ENCODE results near the gene TTC3.
"Not testable (repeated sequence)": the region's sequence is repeated elsewhere in the genome, so short reads cannot be mapped to it uniquely, and the experiment has no call there.

The TTC3 gene, protein sequence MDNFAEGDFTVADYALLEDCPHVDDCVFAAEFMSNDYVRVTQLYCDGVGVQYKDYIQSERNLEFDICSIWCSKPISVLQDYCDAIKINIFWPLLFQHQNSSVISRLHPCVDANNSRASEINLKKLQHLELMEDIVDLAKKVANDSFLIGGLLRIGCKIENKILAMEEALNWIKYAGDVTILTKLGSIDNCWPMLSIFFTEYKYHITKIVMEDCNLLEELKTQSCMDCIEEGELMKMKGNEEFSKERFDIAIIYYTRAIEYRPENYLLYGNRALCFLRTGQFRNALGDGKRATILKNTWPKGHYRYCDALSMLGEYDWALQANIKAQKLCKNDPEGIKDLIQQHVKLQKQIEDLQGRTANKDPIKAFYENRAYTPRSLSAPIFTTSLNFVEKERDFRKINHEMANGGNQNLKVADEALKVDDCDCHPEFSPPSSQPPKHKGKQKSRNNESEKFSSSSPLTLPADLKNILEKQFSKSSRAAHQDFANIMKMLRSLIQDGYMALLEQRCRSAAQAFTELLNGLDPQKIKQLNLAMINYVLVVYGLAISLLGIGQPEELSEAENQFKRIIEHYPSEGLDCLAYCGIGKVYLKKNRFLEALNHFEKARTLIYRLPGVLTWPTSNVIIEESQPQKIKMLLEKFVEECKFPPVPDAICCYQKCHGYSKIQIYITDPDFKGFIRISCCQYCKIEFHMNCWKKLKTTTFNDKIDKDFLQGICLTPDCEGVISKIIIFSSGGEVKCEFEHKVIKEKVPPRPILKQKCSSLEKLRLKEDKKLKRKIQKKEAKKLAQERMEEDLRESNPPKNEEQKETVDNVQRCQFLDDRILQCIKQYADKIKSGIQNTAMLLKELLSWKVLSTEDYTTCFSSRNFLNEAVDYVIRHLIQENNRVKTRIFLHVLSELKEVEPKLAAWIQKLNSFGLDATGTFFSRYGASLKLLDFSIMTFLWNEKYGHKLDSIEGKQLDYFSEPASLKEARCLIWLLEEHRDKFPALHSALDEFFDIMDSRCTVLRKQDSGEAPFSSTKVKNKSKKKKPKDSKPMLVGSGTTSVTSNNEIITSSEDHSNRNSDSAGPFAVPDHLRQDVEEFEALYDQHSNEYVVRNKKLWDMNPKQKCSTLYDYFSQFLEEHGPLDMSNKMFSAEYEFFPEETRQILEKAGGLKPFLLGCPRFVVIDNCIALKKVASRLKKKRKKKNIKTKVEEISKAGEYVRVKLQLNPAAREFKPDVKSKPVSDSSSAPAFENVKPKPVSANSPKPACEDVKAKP (N-terminal part only)

DNA sequence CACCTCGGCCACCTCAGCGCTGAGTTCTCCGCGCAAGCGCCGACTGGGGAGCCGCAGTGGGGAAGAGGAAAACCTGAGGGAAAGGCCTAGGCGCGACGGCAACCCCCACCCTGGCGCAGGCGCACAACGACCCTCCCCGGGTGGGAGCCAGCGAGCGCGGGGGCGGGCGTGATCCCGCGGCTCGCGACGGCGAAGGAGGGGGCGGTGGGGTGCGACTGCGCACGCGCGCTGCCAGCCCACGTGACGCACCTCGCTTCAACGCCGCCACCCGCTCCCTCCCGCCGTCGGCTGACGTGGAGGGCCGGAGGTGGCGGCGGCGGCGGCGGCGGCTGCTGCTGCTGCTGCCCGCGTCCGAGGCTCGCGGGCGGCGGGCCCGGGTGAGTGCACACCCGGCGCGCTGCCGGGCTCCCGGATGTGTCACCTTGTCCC is at the start of gene TTC3, which contains the start of gene PIGP:
Gene TTC3, plus strand, starts transcription at position 267 of the 429 bp plus-strand sequence. CDS start 14,004 bp downstream, outside the sequence.
Gene PIGP, minus strand, starts transcription at position 84 of the 429 bp plus-strand sequence. CDS start 556 bp downstream, outside the sequence.
- no peak for DNase-seq (ENCODE audit: low read depth, low spot score)

DNA sequence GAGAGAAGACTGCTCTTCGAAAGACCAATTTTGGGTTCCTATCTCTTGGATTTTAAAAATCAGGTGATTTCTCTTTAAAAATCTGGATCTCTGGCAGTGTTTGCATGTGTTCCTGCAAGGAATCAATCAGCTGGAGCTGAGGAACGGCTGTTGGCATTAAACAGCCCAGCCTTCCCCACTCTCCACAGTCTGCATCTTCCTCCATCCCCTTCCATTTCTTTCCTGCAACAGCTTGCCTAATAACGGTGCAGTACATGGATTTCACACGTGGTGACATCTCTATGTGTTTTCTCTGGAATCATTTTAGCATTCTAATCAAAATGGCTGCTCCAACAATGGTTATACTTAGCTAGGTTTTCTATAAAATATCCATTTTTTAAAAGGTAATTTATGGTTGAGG is 46.6 kb upstream of the TTC3 start:
- no peak for DNase-seq (ENCODE audit: low read depth, low spot score)

DNA sequence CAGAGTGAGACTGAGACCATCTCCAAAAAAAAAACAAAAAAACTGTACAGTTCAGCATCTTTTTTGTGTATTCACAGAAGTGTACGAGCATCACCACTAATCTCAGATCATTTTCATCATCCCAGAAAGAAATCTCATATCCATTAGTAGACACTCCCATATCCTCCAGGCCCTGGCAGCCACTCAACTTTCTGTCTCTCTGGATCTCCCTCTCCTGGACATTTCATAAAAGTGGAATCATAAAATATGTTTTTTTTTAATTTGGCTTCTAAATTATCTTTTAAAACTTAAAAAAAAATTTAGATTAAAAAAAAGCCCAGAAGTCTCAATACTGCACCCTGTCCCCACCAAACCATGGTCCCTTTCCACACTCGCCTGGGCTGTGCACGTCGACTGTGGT is 44.5 kb upstream of the TTC3 start:
- DNase-seq (ENCODE audit: low read depth, low spot score): no peak

DNA sequence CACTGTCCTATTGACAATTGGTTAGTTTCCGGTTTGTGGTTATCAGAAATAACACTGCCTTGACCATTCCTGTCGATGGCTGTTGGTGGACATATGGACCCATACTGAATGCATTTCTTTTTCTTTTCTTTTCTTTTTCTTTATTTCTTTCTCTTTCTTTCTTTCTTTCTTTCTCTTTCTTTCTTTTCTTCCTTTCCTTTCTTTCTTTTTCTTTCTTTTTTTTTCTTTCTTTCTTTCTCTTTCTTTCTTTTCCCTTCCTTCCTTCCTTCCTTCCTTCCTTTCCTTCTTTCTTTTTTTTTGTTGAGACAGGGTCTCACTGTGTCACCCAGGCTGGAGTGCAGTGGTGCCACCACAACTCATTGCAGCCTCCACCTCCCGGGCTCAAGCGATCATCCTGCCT is 42.2 kb upstream of the TTC3 start:
- no peak for DNase-seq (ENCODE audit: low read depth, low spot score)

DNA sequence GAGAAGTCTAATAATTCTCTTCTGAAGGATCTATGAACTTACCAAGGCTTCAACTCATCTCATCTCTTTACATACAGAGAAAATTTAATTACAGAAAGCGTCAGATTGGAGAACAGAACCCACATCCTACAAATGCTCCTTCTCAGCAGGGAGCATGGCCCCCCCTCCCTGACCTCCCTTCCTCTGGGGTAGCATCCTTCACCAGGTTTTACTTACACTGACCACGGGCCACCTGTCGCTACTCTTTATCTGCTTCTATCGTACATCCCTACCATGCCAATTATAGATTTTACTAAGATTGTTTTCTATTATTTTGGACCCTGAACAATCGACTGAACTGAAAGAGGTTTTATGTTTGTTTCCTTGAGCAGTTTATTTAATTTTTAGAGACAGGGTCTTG is 40.8 kb upstream of the TTC3 start:
- no peak for DNase-seq (ENCODE audit: low read depth, low spot score)

DNA sequence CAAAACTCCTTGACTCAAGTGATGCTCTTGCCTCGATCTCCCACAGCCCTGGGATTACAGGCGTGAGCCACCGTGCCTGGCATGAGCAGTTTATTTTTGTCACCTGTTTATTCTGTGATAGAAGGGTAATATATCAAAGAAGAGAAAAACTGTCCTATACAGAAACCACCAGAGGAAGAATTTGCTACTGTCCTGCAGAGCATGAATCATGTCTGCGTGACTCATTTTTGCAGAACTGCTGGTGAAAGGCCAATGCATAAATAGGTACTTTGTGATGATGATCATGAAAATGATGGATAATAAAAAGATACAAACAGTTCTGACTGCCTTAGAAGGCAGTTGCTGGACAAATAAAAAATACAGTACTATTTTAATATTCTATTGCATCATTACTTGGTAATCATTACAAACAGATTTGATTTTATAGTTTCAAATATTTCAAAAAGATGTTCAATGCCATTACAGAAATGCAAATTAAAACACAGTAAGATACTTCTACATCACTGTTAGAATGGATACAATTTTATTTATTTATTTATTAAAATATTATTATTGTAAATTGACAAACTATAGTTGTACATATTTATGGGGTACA is 40.1 kb upstream of the TTC3 start:
- no peak for DNase-seq (ENCODE audit: low read depth, low spot score)

DNA sequence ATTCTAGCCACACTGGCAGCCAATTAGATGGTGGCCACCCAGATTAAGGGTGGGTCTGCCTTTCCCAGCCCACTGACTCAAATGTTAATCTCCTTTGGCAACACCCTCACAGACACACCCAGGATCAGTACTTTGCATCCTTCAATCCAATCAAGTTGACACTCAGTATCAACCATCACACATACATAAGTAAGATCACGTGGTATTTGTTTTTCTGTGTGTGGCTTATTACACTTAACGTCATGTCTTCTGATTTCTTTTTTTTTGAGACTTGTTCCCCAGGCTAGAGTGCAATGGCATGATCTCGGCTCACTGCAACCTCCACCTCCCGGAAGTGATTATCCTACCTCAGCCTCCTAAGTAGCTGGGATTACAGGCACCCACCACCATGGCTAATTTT is 38.7 kb upstream of the TTC3 start:
- DNase-seq (ENCODE audit: low read depth, low spot score): not testable (repeated sequence)

DNA sequence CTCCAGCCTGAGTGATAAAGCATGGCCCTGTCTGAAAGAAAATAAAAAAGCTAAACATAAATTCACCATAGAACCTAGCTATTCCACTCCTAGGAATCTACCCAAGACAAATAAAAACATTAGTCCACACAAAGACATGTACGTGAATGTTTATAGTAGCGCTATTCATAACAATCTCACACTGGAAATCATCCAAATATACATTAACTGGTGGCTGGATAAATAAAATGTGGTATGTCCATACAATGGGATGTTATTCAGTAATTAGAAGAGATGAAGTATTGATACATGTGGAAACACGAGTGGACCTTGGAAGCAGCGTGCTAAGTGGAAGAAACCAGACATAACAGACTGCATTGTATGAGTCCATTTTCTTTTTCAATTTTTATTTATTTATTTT is 36.9 kb upstream of the TTC3 start:
- DNase-seq (ENCODE audit: low read depth, low spot score): no peak

DNA sequence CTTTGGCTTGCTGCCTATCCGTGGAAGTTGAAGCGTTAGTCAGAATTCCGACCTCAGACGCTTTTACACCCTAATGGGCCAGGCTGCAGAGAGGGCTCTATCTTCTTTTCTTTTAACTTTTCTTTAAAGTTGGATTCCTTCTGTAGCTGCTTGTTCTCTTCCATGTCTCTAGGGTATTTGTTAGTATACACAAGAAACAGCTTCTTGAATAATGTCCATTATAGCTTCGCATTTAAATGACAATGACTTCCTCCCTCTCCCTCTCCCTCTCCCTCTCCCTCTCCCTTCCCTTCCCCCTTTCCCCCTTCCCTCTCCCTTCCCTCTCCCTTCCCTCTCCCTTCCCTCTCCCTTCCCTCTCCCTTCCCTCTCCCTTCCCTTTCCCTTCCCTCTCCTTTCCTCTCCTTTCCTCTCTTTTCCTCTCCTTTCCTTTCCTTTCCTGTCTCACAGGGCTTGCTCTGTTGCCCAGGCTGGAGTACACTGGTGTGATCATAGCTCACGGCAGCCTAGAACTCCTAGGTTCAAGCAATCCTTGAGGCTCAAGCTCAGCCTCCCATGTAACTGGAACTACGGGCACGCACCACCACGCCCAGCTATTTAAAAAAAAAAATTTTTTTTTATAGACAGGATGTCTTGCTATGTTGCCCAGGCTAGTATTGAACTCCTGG is 33.5 kb upstream of the TTC3 start:
- DNase-seq (ENCODE audit: low read depth, low spot score): no peak

DNA sequence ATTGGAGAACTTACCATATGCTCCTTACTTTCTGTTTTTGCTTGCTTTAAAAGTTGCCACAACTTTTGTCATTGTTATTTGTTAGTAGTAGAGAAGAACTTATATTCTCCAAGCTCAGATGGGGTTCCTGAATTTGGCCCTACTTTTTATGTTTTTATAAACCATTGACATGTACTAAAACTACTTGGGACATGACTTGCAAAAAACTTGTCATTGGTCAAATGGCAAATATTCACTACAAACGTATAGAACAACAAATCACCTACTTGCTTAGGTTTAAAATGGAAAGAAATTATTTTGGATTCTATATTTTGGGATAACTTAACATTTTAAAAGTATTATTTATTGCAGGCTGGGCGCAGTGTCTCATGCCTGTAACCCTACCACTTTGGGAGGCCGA is 32.8 kb upstream of the TTC3 start:
- no peak for DNase-seq (ENCODE audit: low read depth, low spot score)

DNA sequence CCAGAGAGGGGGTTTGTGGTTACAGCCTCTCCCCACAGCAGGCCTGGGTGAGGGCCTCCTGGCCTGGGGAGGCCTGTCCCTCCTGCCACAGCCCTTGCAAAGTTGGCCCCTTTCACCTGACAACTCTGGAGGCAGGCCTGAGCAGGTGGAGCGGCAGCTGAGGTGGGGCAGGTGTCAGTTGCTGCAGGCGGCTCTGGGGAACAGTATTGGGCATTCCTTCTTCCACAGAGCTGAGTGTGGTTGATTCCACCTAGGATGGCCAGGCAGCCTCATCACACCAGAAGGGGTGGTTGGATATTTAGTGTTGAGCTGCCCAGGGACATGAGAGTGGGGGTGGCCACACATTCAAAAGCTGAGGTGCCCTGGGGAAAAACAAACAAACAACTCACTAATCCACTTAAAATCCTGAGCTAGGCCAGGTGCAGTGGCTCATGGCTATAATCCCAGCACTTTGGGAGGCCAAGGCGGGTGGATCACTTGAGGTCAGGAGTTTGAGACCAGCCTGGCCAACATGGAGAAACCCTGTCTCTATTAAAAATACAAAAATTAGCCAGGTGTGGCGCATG is 31.3 kb upstream of the TTC3 start:
- no peak for DNase-seq (ENCODE audit: low read depth, low spot score)

DNA sequence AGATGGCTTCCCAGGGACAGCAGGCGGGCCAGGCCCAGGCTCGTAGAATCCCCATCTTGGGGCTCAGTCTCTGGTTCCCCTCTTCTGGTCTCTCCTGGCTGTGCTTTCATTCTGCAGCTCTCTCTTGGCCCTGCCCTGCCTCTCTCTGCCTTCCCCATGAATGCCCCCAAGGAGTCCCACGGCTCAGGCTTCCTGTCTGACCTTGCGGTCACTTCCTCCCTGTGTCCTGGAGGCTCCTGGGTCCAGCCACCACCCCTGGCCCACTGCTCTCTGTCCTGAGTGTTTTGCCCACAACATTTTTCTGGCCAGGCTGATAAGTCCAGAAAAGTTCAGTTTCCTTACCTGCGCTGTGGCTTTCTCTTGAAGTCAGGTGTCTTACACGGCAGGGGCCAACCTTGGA is 29.2 kb upstream of the TTC3 start:
- no peak for DNase-seq (ENCODE audit: low read depth, low spot score)

DNA sequence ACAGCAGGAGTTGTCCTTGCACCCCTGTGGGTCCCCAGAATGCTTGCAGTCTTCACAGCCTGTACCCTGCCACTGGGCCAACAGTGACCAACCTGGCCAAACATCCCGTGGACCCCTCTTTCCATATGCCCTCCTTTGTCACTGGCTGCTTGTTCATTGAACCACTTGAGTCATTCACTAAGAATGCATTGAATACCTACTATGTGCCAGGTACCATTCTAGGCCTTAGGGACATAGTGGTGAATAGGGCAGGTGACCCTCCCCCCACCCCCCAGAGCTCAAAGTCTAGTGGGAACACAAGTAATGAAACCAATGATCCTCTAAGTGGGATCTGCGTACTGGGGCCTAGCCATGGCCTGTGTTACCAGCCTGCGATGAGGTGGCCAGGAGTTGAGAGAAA is 28.4 kb upstream of the TTC3 start:
- DNase-seq (ENCODE audit: low read depth, low spot score): no peak

DNA sequence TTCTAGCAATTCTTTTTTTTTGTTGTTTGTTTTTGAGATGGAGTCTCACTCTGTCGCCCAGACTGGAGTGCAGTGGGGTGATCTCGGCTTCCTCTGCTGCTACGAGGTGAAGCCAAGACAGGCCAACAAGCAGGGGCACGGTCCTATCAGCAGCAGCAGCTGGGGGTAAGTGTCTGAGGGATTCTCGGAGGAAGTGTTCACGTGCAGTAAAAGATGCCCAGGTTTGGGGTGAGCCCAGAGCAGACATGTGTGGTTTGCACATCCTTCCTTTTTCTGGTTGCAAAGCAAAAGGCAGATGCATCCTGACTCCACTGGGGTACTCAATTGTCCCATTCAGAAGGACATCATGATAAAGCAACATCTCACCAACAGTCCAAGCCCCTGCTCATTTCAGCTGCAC is 27.9 kb upstream of the TTC3 start:
- no peak for DNase-seq (ENCODE audit: low read depth, low spot score)

DNA sequence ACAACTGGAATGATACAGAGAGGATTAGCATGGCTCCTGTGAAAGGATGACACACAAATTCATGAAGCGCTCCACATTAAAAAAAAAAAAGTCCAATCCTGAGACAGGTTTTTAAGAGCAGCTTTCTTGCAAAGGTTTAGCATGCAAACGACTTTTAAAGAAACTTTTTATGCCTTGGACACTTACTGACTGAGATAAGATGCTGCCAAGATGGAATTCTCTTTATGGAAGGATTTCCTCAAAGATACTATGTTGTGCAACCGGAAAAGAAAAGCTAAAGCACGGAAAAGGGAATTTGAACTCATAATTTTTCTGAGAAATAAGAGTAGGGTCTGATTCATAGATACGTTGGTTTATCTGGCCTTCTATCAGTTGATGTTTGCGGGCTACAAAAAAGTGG is 27.5 kb upstream of the TTC3 start:
- no peak for DNase-seq (ENCODE audit: low read depth, low spot score)

DNA sequence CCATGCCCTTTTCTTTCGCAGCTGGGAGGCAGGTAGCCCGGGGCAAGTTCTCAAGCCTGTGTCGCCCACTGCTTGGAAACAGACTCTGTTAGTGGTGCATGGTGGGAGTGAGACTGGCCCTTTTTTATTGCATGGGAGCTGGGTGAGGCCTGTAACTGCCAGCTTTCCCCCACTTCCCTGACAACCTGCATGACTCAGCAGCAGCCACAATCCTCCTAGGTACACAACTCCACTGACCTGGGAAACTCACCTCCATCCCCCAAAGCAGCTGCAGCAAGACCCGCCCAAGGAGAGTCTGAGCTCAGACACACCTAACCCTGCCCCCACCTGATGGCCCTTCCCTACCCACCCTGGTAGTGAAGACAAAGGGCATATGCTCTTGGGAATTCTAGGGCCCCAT is 26.0 kb upstream of the TTC3 start:
- no peak for DNase-seq (ENCODE audit: low read depth, low spot score)

DNA sequence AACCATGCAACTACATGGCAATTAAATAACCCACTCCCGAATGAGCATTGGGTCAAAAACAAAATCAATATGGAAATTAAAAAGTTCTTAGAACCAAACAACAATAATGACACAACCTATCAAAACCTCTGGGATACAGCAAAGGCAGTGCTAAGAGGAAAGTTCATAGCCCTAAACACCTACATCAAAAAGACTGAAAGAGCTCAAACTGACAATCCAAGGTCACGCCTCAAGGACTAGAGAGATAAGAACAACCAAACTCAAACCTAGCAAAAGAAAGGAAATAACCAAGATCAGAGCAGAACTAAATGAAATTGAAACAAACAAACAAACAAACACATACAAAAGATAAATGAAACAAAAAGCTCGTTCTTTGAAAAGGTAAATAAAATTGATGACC is 23.3 kb upstream of the TTC3 start:
- DNase-seq (ENCODE audit: low read depth, low spot score): not testable (repeated sequence)

DNA sequence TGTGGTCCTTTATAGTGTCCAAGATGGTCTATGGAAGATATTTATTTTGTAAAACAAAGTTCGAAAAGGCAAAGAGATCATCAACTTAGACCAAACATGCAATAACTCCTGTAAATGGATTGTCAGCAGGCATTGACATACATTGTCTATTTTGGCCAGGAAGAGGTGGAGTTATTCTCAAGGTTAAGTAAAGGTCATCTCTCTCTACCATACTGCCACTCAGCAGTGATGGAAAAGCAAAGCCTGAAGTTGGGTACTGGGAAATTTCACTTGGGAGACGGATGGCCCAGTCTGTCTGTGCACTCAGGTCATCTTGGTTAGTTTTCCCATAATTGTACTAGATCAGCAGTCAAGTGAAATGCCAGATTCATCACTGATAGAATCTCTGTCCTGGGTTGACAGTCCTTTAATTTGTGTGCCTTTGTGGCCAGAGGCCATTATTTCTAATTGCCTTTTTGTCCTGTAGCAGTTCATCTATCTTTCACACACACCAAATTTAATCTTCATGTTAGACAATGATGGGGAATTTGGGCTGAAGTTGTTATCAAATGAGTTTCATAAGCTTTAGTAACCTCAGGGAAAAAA is 17.7 kb upstream of the TTC3 start:
- DNase-seq (ENCODE audit: low read depth, low spot score): no peak

DNA sequence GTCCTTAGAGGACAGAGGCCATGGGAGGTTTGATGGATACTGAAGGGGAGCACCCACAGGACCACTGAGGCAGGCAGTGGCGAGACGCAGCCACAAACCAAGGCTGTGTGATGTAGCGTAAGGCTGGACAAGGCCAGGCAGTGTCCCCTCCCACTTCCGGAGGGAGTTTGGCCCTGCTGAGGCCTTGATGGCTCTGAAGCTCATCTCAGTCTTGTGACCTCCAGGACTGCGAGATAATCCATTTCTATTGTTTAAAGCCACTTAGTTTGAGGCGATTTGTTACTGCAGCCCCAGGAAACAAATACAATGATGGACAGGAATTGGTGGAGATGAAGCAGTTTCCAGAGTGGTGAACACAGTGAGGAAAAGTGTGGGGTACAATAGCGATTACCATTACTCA is 15.4 kb upstream of the TTC3 start:
- DNase-seq (ENCODE audit: low read depth, low spot score): no peak

DNA sequence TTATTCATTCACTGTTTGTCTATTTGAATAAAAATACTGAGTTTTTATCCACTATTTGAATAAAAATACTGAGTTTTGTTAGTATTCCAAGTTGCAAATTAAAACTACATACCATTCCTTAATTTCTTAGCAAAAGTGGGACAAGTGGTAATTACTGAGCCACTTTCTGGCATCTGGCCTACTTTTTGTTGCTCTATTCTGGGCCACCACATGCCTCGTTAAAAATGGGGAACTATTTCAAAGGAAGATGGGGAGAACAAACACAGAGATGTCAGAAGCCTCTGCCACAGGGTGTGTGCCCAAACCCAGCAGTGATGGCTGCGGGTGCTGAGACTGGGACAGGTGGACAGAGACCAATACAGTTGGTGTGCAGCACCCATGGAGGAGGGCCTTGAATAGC is 14.8 kb upstream of the TTC3 start:
- DNase-seq (ENCODE audit: low read depth, low spot score): no peak

All from iPS DF 19.7 (cell line).